Activated naive CD4-positive, alpha-beta T cell treated with anti-CD3 and anti-CD28 coated beads for 36 hours (primary cell): ENCODE data around the gene MOBP. TPM values are rescaled to one million over a fixed set of nuclear protein-coding genes. Genes with fewer than 3 reads are reported as not detected.

Experiments
- CTCF ChIA-PET: fragments of 350-600 bp; sonication (Branson Sonifier 250); formaldehyde crosslinking; loops from one replicate; lab custom pipeline; 2021; ENCODE audit warnings: antibody characterized with exemption; lab: Charles Lee
- DNase-seq: peaks from one replicate; pipeline ENCODE4 v3.0.0-alpha.2; 2020
- H3K27ac Mint-ChIP-seq: one replicate; pipeline ENCODE4 v1.8.0; 2021; ENCODE audit warnings: mild to moderate bottlenecking, mixed read lengths
- H3K27me3 Mint-ChIP-seq: one replicate; pipeline ENCODE4 v1.8.0; 2021; ENCODE audit warnings: low read depth, mixed read lengths
- H3K36me3 Mint-ChIP-seq: one replicate; pipeline ENCODE4 v1.8.0; 2021; ENCODE audit warnings: low read depth, mixed read lengths
- H3K4me1 Mint-ChIP-seq: one replicate; pipeline ENCODE4 v1.8.0; 2021; ENCODE audit warnings: low read depth, mixed read lengths
- H3K4me3 Mint-ChIP-seq: one replicate; pipeline ENCODE4 v1.8.0; 2021; ENCODE audit warnings: mild to moderate bottlenecking, moderate library complexity, mixed read lengths
- H3K9me3 Mint-ChIP-seq: one replicate; pipeline ENCODE4 v1.8.0; 2021; ENCODE audit warnings: mixed read lengths
- intact Hi-C: fragments of 100-400 bp; cut with micrococcal nuclease; formaldehyde crosslinking; loops from one replicate; pipeline ENCODE4 v1.15.1; 2023
- total RNA-seq, 2 experiments: library from RNA; stranded (reverse); gene quantifications; one replicate each; pipeline ENCODE4 v1.2.3, GENCODE V29; 2021

The MOBP gene
- total RNA-seq, 2 experiments from 2014 or later = not detected

DNA sequence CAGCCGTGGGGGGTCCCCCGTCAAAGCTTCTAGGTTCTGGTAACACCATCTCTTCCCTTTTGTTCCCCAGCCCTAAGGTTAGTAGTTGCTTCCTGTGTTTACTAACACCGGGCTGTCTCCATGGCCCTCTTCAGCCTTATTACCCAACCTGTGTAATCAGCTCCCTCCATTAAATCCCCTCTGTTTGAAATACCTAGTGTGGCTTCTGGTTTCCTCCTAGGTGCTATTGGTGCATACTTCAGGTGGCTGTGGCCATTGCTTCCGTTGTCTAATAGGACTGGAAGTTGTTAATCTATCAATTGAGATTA is 35.3 kb downstream of the MOBP start:
- no peak overlapping the region for H3K27ac Mint-ChIP-seq
- peaks cover 4% of the 10 kb centered on the region for H3K4me1 Mint-ChIP-seq
- H3K36me3 Mint-ChIP-seq = no peaks in the 10 kb centered on the region
- H3K4me3 Mint-ChIP-seq = no peak overlapping the region
- intact Hi-C loops = no loop called here
- H3K9me3 Mint-ChIP-seq = no peaks in the 10 kb centered on the region
- CTCF ChIA-PET = interaction anchor here (0.6 kb wide), 1 partner anchor 1700 kb away, joined by 4 read pairs; no protein-coding TSS in a partner anchor
- peaks cover 37% of the 10 kb centered on the region for H3K27me3 Mint-ChIP-seq
- DNase-seq = no peak

DNA sequence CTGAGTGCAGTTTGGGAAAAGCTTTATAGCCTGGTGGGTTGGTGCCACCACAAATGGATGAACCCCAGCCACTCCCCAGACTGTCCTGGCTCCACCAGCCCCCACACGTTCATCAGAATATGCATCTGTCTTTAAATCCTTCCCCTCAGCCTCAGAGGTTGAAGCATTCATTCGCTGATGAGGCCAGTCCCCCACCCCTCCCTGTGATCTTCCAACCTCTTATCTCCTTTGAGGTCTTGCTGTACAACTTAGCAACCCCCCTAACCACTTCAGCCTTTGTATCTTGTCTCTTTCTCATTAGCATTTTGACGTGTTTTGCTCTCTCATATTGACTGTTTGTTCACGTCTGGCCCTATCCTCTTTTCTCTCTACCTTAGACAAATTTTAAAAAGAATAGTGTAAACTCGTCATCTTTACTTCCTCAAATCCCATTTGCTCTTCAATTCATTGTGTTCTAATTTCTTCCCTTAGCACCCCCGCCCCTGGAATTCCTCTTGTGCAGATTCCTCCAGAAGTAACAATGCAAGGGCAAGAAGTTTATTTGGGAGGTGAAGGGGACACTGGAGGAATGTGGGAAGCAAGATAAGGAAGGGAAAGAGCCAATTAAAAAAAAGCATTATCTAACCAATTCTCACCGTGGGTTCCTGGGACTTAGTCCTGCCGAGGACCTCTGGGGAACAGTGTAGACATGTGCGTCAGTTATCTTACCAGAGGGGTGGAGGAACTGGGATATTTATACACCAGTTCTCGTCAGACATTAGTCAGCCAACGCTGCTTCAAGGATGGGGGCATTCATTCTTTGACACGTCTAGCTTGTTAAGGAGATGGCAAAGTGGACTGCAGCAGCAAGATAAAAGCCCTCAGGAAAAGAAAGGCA is 38.6 kb downstream of the MOBP start:
- peaks cover 23% of the 10 kb centered on the region for H3K27me3 Mint-ChIP-seq
- H3K4me3 Mint-ChIP-seq = no peak overlapping the region
- CTCF ChIA-PET = interaction anchor here (1.6 kb wide), 2 partner anchors 8 to 59 kb away, joined by 6 to 8 read pairs; no protein-coding TSS in a partner anchor

DNA sequence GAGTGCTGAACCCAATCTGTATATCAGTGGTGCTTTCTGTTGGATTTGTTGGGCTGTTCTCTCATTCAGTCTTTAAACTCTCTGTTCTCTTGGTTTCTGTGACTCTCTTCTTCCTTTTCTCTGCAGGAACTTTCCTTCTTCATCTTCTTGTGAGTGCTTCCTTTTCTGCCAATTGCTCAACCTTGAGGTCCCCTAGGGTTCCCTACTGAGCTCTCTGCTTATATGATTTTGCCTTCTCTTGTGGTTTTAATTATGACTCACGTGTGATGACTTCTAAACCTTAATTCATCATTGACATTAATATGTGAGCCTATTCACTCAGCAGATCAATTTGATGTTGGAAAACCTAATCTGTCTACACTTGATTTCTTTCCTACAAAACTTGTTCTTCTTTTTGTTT is 39.4 kb downstream of the MOBP start:
- Mint-ChIP-seq H3K9me3 (no peaks in the 10 kb centered on the region), H3K36me3 (no peaks in the 10 kb centered on the region), H3K27me3 (peaks cover 19% of the 10 kb centered on the region), H3K27ac (no peak overlapping the region), H3K4me3 (no peak overlapping the region), H3K4me1 (no peaks in the 10 kb centered on the region)
- intact Hi-C loops = no loop called here
- DNase-seq = no peak
- CTCF ChIA-PET = interaction anchor here (1.6 kb wide), 2 partner anchors 8 to 60 kb away, joined by 6 to 8 read pairs; no protein-coding TSS in a partner anchor

More for the DNA sequence above, 38.6 kb downstream of the MOBP start:
- intact Hi-C loops = no loop called here
- Mint-ChIP-seq H3K27ac (no peak overlapping the region), H3K36me3 (no peaks in the 10 kb centered on the region), H3K9me3 (no peaks in the 10 kb centered on the region), H3K4me1 (no peaks in the 10 kb centered on the region)
- DNase-seq = no peak

DNA sequence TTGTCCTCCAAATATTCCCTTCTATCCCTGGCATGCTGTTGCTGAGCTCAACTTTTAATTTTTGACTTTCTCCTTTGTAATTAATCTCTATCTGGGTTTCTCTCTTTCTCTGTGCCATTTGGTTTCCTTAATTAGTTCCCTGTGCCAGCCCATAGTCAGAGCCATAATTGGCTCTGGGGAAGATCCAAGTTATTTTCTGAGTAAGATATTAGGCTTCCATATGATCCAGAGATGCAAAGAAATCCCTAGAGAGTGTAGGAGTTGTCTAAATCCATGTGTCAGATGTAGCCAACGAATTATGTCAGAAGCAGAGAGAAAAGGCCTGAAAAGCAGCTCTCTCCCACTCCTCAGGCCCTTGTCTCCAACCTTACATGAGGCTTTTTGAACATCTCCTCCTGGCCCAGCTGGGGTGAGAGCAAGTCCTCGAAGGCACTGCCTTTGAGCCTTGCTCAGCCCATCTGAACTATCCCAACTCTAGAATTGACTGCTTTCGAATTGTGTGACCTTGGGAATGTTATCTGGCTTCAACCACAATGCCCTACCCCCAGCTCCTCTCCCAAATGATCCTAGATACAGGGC is 46.4 kb downstream of the MOBP start:
- no peak for DNase-seq
- CTCF ChIA-PET = no interaction called here
- no peak overlapping the region for H3K4me3 Mint-ChIP-seq
- no peaks in the 10 kb centered on the region for H3K4me1 Mint-ChIP-seq
- intact Hi-C loops = no loop called here
- H3K9me3 Mint-ChIP-seq = no peaks in the 10 kb centered on the region
- no peaks in the 10 kb centered on the region for H3K27me3 Mint-ChIP-seq
- no peaks in the 10 kb centered on the region for H3K36me3 Mint-ChIP-seq
- no peak overlapping the region for H3K27ac Mint-ChIP-seq

DNA sequence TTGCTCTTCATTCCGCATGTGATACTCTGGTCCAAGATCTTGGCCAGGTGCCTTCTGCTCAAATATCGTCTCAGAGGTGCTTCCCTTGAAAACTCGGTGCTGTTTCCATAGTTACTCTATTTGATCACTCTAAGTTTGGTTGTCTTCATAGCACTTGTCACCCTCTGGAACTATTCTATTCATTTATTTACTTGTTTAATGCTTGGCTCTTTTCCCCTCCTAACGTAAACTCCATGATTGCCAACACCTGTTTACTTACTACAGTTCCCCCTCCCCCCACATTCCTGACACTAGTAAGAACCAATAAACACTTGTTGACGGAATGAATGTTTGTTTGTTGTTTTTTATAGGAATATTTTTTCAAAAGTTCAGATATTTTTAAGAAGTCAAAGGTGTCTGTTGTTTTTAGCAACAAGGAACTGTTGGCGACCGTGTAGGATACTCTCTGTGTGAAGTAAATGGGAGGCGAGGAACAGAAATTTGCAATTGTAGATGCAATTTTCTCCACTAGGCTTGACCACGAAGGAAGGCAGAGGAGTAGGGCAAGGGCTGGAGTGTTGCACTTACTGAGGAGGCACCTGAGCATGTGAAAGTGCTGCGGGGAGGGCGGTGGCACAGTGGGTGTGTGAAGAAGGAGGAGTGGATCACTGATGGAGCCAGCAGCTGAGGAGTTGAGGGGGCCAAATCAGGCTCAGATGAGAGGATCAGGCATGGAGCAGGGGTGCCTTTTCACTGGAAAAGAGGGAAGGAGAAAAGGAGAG is 48.4 kb downstream of the MOBP start:
- no peak overlapping the region for H3K27ac Mint-ChIP-seq
- H3K4me3 Mint-ChIP-seq = no peak overlapping the region
- peaks cover 10% of the 10 kb centered on the region for H3K27me3 Mint-ChIP-seq
- H3K4me1 Mint-ChIP-seq = no peaks in the 10 kb centered on the region
- CTCF ChIA-PET = no interaction called here
- intact Hi-C loops = no loop called here
- DNase-seq = no peak
- H3K9me3 Mint-ChIP-seq = no peaks in the 10 kb centered on the region
- H3K36me3 Mint-ChIP-seq = no peaks in the 10 kb centered on the region

DNA sequence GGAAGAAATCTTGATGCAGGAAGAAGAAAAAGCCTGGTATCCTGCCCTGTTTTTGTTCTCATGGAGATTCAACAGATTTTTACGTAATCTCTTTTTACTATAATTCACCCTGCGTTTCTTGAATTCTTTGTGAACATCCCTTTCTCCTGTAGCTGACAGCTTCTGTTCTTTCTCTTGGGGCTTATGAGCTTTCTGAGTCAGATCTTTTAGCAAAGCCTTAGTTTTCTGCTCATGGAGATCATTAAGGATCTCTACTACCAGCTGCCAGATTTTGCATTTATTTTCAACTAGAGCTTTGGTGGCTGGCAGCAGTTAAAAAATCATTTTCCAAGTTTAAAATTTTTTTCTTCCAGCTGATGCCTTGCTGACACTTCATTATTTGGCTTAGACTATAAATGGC is 51.6 kb downstream of the MOBP start:
- H3K27ac Mint-ChIP-seq = no peak overlapping the region
- CTCF ChIA-PET = interaction anchor here (0.6 to 3.0 kb wide), 2 partner anchors 20 to 49 kb away, joined by 5 to 8 read pairs; no protein-coding TSS in a partner anchor
- peaks cover 10% of the 10 kb centered on the region for H3K27me3 Mint-ChIP-seq
- no peaks in the 10 kb centered on the region for H3K9me3 Mint-ChIP-seq
- intact Hi-C loops = no loop called here
- no peaks in the 10 kb centered on the region for H3K4me1 Mint-ChIP-seq
- no peaks in the 10 kb centered on the region for H3K36me3 Mint-ChIP-seq
- H3K4me3 Mint-ChIP-seq = no peak overlapping the region
- no peak for DNase-seq

DNA sequence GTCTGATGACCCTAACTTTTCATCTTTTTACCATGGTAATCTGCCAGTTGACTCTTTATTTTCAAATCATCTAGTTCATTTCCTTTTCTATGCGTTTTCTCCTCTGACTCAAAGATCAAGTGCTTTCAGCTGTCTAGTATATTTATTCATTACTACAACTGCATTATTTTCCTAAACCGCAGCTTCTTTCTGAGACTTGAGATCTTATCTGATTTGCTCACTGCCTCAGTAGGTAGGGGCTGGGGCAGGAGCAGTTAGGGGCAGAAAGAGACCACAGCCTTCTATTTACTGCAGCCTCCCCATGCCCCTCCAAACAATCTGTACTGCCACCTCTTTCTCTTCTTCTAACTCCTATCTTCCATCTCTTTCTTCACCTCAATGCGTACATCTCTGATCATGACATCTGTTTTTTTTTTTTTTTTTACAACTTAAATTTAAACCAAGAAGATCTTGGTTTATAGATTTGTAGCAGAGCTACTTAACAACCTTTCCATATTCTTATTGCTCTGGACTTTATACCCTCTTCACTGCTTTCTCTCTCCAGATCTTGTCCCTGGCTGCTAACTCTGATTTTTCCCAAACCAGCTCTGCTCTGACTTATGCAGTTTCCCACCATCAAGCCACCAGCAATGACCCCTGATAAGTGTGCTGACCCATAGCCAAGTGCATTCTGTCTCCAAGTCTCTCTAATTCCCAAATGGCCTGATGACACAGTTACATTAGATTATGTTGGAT is 52.2 kb downstream of the MOBP start:
- intact Hi-C loops = no loop called here
- CTCF ChIA-PET = interaction anchor here (0.6 to 3.0 kb wide), 3 partner anchors 21 to 1934 kb away, joined by 3 to 8 read pairs (median 5); no protein-coding TSS in a partner anchor
- H3K4me1 Mint-ChIP-seq = no peaks in the 10 kb centered on the region

DNA sequence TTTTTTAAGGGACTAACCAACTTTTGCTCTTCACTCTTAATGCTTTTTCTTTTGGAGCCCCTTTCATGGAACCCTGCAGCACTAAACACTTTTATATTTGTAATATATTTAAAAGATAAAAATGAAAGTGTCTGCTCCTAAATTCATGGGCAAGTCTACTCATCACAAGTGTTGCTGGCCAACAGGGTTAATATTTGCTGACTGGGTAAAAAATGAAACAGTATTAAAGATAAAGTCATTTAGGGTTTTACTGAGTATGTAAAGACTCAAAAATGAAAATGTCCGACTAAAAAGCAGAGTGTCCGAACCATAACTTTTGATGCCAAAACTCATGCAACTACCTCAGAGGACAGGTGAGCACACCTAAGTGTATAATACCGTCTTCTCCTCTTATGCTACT is 54.0 kb downstream of the MOBP start:
- H3K9me3 Mint-ChIP-seq = peaks cover 3% of the 10 kb centered on the region
- intact Hi-C loops = no loop called here
- no peaks in the 10 kb centered on the region for H3K36me3 Mint-ChIP-seq
- peaks cover 10% of the 10 kb centered on the region for H3K27me3 Mint-ChIP-seq
- H3K4me3 Mint-ChIP-seq = no peak overlapping the region
- CTCF ChIA-PET = no interaction called here
- no peak overlapping the region for H3K27ac Mint-ChIP-seq
- H3K4me1 Mint-ChIP-seq = no peaks in the 10 kb centered on the region
- no peak for DNase-seq

More for the DNA sequence above, 52.2 kb downstream of the MOBP start:
- Mint-ChIP-seq H3K27me3 (peaks cover 10% of the 10 kb centered on the region), H3K27ac (no peak overlapping the region), H3K36me3 (no peaks in the 10 kb centered on the region), H3K4me3 (no peak overlapping the region), H3K9me3 (peaks cover 3% of the 10 kb centered on the region)
- no peak for DNase-seq

DNA sequence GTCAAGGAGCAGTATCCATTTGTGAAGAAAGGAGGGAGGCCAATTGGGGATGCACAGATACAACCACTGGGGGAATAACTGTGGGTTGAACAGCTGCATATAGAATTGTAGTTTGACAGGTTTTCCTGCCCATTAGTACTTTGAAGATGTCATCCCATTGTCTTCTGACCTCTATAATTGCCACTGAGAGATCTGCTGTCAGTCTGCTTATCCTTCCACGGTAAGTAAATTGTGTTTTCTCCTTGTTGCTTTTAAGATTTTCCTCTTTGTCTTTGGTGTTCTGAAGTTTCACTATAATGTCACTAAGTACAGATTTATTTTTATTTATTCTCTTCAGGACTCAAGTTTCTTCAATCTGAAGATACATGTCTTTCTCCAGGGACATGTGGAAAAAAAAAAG is 56.6 kb downstream of the MOBP start:
- Mint-ChIP-seq H3K36me3 (no peaks in the 10 kb centered on the region), H3K27ac (no peak overlapping the region), H3K4me3 (no peak overlapping the region), H3K27me3 (peaks cover 16% of the 10 kb centered on the region), H3K9me3 (peaks cover 3% of the 10 kb centered on the region), H3K4me1 (no peaks in the 10 kb centered on the region)
- intact Hi-C loops = no loop called here
- CTCF ChIA-PET = interaction anchor here (0.7 kb wide), 1 partner anchor 69 kb away, joined by 3 read pairs; no protein-coding TSS in a partner anchor
- DNase-seq = no peak

DNA sequence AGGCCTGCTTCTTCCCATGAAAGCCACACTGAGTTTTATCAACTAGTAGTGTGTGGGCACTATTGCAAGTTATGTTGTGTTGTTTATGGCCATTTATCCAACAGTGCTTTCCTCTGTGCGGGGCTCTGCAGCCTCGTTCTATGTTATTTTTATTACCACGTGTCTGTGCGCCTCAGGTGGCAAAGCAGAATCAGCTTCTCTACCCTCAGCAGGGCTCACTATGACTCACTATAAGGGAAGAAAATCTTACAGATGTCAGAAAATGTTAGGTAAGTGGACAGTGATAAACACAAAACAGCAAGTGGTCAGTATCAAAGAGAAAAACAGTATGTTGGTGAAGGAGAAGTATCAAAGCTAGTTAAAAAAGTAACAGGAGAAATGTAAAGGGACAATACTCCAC is 61.4 kb downstream of the MOBP start:
- Mint-ChIP-seq H3K27ac (no peak overlapping the region), H3K27me3 (peaks cover 11% of the 10 kb centered on the region), H3K4me3 (no peak overlapping the region), H3K9me3 (peaks cover 3% of the 10 kb centered on the region), H3K36me3 (no peaks in the 10 kb centered on the region), H3K4me1 (no peaks in the 10 kb centered on the region)
- CTCF ChIA-PET = interaction anchor here (0.7 kb wide), 1 partner anchor 22 kb away, joined by 3 read pairs; no protein-coding TSS in a partner anchor
- intact Hi-C loops = no loop called here
- DNase-seq = no peak

DNA sequence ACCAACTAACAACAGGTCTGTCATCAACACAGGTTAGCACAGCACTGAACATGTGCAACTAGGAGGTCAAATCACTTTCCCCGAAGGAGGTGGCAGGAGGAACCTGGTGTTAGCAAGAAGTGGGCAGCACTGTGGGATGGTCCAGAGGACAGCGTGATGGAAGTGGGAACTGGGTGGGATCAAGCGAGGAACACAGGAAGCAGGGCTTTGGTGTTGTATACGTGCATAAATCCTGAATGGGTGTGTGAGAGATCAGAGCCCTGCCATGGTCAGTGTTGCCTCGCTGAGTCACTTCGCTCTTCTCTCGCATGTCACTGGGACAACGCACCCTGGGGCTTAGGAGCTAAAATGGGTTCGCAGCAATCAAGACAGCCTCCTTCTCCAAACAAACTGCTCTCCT is 62.1 kb downstream of the MOBP start:
- intact Hi-C loops = no loop called here
- peaks cover 11% of the 10 kb centered on the region for H3K27me3 Mint-ChIP-seq
- no peaks in the 10 kb centered on the region for H3K36me3 Mint-ChIP-seq
- peaks cover under 1% of the 10 kb centered on the region for H3K9me3 Mint-ChIP-seq
- no peaks in the 10 kb centered on the region for H3K4me1 Mint-ChIP-seq
- DNase-seq = no peak
- CTCF ChIA-PET = interaction anchor here (0.7 kb wide), 1 partner anchor 22 kb away, joined by 3 read pairs; no protein-coding TSS in a partner anchor
- no peak overlapping the region for H3K4me3 Mint-ChIP-seq
- H3K27ac Mint-ChIP-seq = no peak overlapping the region
